Suprapubic skin (tissue), 4 donors: ENCODE results near the gene ARHGAP25.

Source experiments
- EP300 ChIP-seq: sonication (generic); formaldehyde crosslinking; IDR thresholded peaks from one replicate; pipeline ENCODE4 v1.6.1; 2017; ENCODE audit warnings: antibody characterized with exemption
- POLR2A ChIP-seq, 2 donors: fragments of 450-650 bp; IDR thresholded peaks; one replicate each; pipeline ENCODE4 v1.6.1; 2017; ENCODE audit warnings: antibody characterized with exemption in 2 of 2, mild to moderate bottlenecking in 2 of 2, moderate library complexity in 2 of 2
- POLR2AphosphoS5 ChIP-seq, 3 donors: sonication (generic); formaldehyde crosslinking; IDR thresholded peaks; one replicate each; pipeline ENCODE4 v1.6.1; 2017; ENCODE audit warnings: antibody characterized with exemption in 3 of 3
- TF ChIP-seq, protein P1 (sequence below), 2 donors: fragments of 200-600 bp in 1 of 2; fragments of 450-650 bp in 1 of 2; sonication (generic) in 1 of 2; IDR thresholded peaks; one replicate each; pipeline ENCODE4 v1.5.1; 2016 to 2019; ENCODE audit warnings: antibody characterized with exemption in 2 of 2, mild to moderate bottlenecking in 1 of 2, moderate library complexity in 1 of 2

- TF ChIP-seq, protein P1, sequence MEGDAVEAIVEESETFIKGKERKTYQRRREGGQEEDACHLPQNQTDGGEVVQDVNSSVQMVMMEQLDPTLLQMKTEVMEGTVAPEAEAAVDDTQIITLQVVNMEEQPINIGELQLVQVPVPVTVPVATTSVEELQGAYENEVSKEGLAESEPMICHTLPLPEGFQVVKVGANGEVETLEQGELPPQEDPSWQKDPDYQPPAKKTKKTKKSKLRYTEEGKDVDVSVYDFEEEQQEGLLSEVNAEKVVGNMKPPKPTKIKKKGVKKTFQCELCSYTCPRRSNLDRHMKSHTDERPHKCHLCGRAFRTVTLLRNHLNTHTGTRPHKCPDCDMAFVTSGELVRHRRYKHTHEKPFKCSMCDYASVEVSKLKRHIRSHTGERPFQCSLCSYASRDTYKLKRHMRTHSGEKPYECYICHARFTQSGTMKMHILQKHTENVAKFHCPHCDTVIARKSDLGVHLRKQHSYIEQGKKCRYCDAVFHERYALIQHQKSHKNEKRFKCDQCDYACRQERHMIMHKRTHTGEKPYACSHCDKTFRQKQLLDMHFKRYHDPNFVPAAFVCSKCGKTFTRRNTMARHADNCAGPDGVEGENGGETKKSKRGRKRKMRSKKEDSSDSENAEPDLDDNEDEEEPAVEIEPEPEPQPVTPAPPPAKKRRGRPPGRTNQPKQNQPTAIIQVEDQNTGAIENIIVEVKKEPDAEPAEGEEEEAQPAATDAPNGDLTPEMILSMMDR (IDR thresholded peaks at IDR 0.05), result no peak
- TF ChIP-seq POLR2A (IDR thresholded peaks at IDR 0.05) (no peak), EP300 (no peak), POLR2AphosphoS5 (IDR thresholded peaks at IDR 0.05) (no peak)
Measured at GRCh38 chr2:68733365-68733764, 1.2 kb upstream of the ARHGAP25 start.
